LHCN-M2 (cell line): ENCODE measurements around the gene HSD17B14. TPM values are rescaled to one million over a fixed set of nuclear protein-coding genes. Genes with fewer than 3 reads are reported as not detected.
"Not testable (repeated sequence)": the region's sequence is repeated elsewhere in the genome, so short reads cannot be mapped to it uniquely, and the experiment has no call there.

Experiments
- DNase-seq: peaks from one replicate; pipeline ENCODE4 v3.0.0-alpha.2; 2012; ENCODE audit warnings: low read depth
- total RNA-seq: library from RNA; depleted of rRNA; stranded (reverse); fragments of >200 nt; gene quantifications from 2 replicates; pipeline ENCODE4 v1.2.3, GENCODE V29; 2014

Gene HSD17B14
- total RNA-seq, 1 experiment from 2014 or later = not detected

DNA sequence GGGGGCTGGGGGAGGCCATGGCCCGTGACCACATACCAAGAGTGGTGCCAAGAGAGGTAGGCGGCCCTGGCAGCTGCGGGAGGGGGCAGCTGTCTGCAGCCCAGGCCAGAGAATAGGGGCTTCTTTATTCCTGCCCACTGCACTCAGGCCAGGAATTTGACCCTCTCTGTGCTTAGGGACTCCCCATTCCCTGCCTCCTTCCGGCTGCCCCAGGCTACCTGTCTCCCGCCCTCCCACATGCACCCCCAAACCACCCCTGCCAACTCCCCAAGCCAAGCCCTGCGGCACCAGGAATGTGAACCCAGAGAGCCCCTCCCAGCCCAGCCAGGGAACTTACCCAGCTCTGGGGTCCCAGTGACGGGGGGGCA is 31.4 kb upstream of the HSD17B14 start:
- DNase-seq = no peak

DNA sequence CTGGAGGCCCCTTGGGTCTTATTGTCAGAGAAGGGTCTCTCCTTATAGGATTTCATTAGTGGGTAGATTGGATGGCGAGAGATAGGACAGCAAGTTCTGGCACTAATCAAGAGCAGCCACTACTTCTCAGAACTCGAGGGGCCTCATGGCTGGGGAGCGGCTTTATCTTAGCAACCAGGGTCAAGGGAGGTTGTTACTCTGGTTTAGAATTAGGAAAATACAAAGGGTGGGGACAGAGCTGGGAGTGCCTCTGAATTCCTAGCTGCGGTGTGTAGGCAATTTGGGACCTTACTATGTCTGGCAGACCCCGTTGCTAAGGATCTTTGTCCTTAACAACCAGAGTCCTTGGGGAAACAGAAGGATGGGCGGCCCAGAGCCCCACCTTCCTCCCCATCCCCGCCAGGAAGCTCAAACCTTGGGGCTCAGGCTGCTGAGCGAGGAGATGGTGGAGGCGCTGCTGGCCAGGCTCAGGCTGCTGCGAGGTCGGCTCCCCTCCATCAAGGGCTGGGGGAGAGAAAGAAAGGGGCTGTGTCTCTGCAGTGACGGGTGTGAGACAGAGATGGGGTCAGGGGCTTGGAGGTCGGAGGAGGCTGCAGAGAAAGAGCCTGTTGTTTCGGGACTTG is 30.9 kb upstream of the HSD17B14 start:
- DNase-seq = no peak

DNA sequence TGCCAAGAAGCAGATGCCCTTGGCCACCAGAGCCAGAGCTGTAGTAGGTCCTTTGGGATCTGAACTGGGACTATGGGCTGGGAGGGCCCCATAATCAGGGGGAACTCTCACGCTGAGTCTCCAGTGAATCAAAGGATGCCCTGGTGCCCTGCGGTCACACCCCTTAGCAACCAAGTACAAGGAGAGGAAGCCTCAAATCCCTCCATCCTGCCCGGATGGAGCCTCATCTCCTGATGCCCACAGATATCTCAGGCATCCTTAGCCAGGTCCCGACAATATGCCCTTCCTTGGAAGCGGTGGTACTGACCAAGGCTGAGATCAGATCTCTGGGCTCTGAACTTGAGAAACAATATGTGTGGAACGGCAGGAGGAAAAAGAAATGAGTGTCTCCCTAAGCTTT is 30.4 kb upstream of the HSD17B14 start:
- no peak for DNase-seq

GRCh38 chr19:48862827-48863226 is 26.5 kb upstream of the HSD17B14 start:
- DNase-seq = no peak

DNA sequence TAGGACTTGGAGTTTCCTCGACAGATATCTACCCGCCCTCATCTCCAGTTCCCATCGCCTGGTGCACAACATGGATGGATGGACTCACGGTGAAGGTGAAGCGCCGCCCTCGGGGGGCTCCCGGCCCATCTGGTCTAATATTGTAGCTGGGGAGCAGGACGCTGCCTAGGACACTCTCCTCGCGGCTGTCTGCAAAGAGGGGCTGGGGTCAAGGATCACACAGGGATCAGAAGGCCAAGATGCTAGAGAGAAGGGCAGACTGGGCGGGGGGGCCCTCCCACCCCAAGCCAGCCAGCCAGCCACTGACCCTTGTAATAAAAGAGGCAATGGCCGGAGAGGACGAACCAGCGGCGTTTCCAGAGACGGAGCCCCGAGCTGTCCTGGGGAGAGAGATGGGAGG is 25.0 kb upstream of the HSD17B14 start:
- DNase-seq = no peak

DNA sequence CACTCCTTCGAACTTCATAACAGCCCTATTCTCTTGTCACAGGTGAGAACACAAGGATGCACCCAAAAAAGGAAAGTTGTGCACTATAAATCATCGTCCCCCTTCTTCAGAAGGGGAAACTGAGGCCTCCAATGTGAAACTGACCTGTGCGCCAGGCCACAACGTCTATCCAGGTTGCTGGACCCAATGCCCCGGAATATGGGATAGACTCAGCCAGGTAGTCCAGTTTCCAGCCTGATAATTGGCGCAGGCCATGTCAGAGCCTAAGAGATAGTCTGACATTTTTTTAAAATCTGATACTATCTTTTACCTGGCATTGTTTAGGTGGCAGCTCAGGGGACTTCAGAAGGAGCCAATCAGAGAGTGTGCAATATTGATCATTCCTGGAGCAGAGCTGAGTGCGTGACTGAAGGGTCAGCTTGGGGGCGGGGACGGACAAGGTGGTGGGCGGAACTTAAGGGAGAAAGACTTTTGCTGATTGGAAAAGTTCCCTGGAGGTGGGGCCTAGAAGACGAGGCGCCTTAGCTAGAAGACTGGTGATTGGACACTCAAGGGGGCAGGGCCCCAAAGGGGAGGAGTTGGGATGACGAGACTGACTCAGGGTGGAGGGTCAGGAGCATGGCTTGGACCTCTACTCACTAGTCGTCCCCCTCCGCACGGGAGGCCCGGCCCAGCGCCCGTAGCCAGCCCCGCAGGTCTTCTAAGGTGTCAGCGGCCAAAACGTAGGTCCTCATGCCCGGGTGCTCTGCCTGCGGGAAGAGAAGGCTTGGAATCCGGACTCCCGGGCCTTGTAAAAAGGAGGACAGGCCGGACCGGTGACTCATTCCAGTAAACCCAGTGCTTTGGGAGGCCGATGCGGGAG is 23.7 kb upstream of the HSD17B14 start:
- DNase-seq = no peak

GRCh38 chr19:48858984-48859710 is 22.9 kb upstream of the HSD17B14 start:
- DNase-seq = no peak

DNA sequence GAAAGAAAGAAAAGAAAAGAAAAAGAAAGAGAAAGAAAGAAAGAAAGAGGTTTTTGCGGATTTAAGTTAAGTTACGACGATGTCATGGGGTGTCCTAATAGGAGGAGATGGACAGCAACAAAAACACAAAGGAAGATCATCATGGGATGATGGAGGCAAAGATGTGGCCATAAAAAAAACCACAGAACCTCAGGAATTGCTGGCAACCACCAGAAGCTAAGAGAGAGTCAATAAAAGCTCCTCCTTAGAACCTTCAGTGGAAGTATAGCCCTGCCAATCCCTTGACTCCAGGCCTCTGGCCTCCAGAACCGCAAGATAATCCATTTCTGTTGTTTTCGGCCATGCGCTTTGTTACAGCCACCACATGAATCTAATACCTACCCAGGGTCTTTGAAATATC is 20.6 kb upstream of the HSD17B14 start:
- peak; percentile 71 for DNase-seq

DNA sequence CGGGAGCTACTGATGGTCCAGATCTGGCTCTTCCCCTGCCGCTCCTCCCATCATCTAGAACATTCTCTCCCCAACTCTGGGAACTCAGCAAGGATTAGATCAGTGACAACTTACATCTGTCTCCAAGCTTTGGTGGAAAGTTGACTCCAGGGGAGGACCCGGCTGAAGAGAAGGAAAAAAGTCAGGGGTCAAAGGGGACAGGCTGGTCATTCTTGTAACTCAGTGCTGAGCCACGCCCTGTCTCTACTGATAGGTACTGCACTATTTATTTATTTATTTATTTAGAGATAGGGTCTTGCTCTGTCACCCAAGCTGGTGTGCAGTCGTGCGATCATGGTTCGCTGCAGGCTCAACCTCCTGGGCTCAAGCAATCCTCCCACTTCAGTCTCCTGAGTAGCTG is 17.8 kb upstream of the HSD17B14 start:
- no peak for DNase-seq

DNA sequence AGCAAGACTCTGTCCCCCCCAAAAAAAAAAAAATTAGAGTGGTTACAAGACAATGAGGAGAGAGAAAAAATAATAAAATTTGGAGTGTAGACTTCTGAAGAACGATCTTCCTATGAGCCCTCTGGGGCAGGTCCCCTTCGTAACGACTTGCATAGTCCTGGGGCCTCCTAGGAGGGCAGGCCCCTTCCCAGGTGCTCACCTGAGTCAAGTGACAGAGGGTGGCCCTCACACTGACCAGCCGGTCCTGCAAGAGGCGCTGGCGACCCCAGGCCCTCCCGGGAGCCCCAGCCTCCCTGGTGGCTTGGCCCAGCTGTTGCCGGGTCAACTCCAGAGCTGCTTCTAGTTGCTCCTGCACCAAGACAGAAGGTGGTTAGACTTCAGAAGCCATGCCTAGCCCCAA is 17.2 kb upstream of the HSD17B14 start:
- no peak for DNase-seq

DNA sequence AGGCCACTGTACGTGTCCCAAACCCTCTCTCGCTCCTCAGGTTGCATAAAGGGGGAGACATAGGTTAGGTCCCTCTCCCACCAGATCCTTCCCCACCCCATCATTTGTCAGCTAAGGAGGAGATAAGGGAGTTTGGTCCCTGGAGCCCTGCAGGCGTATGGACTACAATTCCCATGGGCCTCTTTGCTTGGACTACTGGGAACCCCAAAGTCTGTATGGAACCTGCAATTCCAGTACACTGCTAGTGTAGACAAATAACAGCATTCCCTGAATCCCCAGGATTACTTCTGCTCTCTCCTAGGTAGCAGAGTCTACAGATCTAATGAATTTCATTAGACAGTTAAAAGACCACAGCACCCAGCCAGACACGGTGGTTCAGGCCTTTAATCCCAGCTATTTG is 16.0 kb upstream of the HSD17B14 start:
- no peak for DNase-seq

GRCh38 chr19:48846659-48847058 is 10.4 kb upstream of the HSD17B14 start:
- not testable (repeated sequence) for DNase-seq

DNA sequence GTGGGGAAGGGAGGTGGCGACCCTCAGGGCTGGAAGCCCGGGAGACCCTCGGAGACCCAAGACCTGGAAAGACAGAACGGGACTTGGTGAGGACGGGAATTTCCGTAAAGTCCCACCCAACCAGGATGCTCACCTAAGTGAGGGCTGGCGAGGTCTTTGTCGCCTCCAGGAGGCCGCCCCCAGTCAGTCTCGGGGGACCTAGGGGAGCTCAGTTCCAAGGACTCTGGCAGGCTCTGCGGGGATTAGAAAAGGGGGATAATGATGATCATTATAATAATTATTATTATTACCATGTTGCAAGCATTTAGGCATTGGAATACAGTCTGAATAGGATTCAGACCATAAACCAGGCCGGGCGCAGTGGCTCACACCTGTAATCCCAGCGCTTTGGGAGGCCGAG is 9.1 kb upstream of the HSD17B14 start:
- no peak for DNase-seq

DNA sequence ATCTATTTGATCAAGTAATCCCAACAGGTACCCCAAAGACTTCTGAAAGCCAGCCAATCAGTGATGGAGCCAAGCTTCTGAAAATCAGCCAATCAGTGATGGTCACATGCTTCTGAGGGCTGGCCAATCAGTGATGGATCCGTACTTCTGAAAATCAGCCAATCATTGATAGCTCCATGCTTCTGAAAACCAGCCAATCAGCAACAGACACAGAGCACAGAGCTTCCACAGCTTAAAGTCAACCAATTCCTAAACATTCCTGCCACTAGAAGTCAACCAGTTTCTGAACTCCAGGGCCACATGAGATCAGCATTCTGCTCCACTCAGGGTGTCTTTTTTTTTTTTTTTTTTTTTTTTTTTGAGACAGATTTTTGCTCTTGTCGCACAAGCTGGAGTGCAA is 8.2 kb upstream of the HSD17B14 start:
- DNase-seq = peak; percentile 66

- DNase-seq = peak; percentile 46
These were observed 6.5 kb upstream of the HSD17B14 start for GRCh38 chr19:48842789-48843162.

DNA sequence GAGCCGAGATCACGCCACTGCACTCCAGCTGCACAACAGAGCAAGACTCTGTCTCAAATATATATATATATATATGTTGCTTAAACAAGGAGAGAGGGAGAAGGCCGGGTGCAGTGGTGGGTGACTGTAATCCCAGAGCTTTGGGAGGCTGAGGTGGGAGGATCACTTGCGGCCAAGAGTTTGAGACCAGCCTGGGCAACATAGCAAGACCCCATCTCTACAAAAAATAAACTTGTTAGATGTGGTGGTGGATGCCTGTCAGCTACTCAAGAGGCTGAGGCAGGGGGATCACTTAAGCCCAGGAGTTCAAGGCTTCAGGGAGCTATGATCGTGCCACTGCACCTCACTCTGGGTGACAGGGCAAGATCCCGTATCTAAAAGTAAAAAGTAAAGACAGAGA is 5.3 kb upstream of the HSD17B14 start:
- no peak for DNase-seq

GRCh38 chr19:48841047-48841446 is 4.8 kb upstream of the HSD17B14 start:
- no peak for DNase-seq

GRCh38 chr19:48837687-48838086 is 1.4 kb upstream of the HSD17B14 start:
- DNase-seq = no peak

- no peak for DNase-seq
These were observed 797 bp upstream of the HSD17B14 start for GRCh38 chr19:48837051-48837524.

- DNase-seq = peak; percentile 75
These were observed 580 bp downstream of the HSD17B14 start for GRCh38 chr19:48835734-48836088.

- no peak for DNase-seq
These were observed 2.3 kb downstream of the HSD17B14 start for GRCh38 chr19:48833977-48834376.

- DNase-seq = no peak
These were observed 3.2 kb downstream of the HSD17B14 start for GRCh38 chr19:48833049-48833448.

DNA sequence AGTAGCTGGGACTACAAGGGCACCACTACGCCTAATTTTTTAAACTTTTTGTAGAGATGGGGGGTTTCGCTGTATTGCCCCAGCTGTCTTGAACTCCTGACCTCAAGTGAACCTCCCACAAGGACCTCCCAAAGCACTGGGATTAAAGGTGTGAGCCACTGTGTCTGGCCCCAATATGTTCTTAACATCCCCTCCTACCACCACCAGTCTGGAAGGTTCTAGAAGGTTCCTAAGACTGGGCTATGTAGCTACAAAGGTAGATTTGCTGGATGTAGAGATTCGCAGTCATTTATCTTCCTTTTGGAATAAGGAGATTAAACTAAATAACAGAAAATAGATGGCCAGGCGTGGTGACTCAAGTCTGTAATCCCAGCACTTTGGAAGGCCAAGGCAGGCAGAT is 5.3 kb downstream of the HSD17B14 start:
- DNase-seq = no peak
